ENCODE data around the gene RAPGEF3.

The RAPGEF3 gene

GRCh38 chr12:47786662-47787280 lies 28.1 kb upstream of the RAPGEF3 start:
- TF ChIP-seq, protein P1, sequence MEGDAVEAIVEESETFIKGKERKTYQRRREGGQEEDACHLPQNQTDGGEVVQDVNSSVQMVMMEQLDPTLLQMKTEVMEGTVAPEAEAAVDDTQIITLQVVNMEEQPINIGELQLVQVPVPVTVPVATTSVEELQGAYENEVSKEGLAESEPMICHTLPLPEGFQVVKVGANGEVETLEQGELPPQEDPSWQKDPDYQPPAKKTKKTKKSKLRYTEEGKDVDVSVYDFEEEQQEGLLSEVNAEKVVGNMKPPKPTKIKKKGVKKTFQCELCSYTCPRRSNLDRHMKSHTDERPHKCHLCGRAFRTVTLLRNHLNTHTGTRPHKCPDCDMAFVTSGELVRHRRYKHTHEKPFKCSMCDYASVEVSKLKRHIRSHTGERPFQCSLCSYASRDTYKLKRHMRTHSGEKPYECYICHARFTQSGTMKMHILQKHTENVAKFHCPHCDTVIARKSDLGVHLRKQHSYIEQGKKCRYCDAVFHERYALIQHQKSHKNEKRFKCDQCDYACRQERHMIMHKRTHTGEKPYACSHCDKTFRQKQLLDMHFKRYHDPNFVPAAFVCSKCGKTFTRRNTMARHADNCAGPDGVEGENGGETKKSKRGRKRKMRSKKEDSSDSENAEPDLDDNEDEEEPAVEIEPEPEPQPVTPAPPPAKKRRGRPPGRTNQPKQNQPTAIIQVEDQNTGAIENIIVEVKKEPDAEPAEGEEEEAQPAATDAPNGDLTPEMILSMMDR (IDR thresholded peaks at IDR 0.05; ENCODE audit: low read depth, low read length, missing control alignments) = no peak
- in situ Hi-C loops (cut with HindIII; ENCODE audit: low sequenced_read_pairs) = no loop called here
- DNase-seq (ENCODE audit: low read depth) = no peak
- H3K4me3 ChIP-seq (ENCODE audit: low read depth, low read length) = no peak overlapping the region

- in situ Hi-C loops (cut with HindIII; ENCODE audit: low sequenced_read_pairs) = no loop called here
- TF ChIP-seq, protein P1 (IDR thresholded peaks at IDR 0.05; ENCODE audit: low read depth, low read length, missing control alignments) = no peak
- no peak for DNase-seq (ENCODE audit: low read depth)
- H3K4me3 ChIP-seq (ENCODE audit: low read depth, low read length) = no peak overlapping the region
Measured at GRCh38 chr12:47785887-47786661, 27.4 kb upstream of the RAPGEF3 start.

- in situ Hi-C loops (cut with HindIII; ENCODE audit: low sequenced_read_pairs) = no loop called here
Measured at GRCh38 chr12:47785036-47785886, 26.6 kb upstream of the RAPGEF3 start.

DNA sequence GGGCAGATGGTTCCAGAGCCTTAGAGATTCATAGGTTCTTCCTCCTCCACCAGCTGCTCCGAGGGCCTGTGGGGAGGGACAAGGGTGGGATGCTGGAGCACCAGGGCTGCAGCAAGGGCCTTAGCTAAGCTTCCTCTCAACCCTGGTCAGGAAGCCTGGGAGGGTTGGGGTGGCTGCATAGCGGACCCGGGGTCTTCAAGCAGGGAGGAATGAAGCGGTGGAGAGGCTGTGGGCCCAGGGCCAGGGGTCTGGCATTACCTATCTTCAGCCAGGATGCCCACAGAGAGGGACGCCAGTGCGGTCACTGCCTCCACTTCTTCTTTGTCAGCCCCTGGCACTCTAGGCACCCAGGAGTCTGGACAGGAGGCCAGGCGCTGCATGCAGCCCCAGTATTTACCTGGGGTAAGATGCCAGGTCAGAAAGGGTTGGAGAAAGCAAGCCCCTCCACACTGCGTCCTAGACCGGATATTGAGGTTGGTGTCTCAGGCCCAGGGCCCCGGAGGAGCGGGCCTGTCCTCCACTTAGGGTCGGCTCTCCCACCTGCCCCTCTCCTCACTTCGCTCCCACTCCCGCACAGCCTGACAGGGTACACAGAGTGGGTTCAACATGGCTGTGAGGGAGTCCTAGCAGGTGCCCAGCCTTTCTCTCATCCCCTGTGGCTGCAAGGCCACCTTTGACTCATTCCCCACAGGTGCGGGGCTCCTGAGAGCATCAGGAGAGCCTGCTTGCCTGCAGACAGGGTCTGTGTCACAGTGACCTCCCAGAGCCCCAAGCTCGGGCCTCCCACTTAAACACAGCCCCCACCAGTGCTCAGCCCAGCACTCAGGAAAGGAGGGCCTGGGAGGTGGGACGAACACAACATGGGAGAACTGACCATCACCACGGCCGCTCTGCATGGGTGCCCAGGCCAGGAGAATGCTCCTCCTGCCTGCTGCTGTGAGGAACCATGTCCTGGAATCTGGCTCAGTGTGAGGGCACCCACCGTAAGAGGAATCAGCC lies 25.4 kb upstream of the RAPGEF3 start:
- TF ChIP-seq, protein P1 (IDR thresholded peaks at IDR 0.05; ENCODE audit: low read depth, low read length, missing control alignments) = no peak
- no peak overlapping the region for H3K4me3 ChIP-seq (ENCODE audit: low read depth, low read length)
- DNase-seq (ENCODE audit: low read depth) = no peak
- in situ Hi-C loops (cut with HindIII; ENCODE audit: low sequenced_read_pairs) = no loop called here

More at GRCh38 chr12:47785036-47785886, 26.6 kb upstream of the RAPGEF3 start:
- TF ChIP-seq, protein P1 (IDR thresholded peaks at IDR 0.05; ENCODE audit: low read depth, low read length, missing control alignments) = no peak
- no peak for DNase-seq (ENCODE audit: low read depth)
- H3K4me3 ChIP-seq (ENCODE audit: low read depth, low read length) = no peak overlapping the region

GRCh38 chr12:47783024-47783755 lies 24.5 kb upstream of the RAPGEF3 start:
- no peak overlapping the region for H3K4me3 ChIP-seq (ENCODE audit: low read depth, low read length)
- DNase-seq (ENCODE audit: low read depth) = no peak
- in situ Hi-C loops (cut with HindIII; ENCODE audit: low sequenced_read_pairs) = no loop called here
- TF ChIP-seq, protein P1 (IDR thresholded peaks at IDR 0.05; ENCODE audit: low read depth, low read length, missing control alignments) = no peak

Measured in astrocyte of the cerebellum (primary cell).